ENCODE data around the gene ARID5A. TPM values are rescaled to one million over a fixed set of nuclear protein-coding genes. Genes with fewer than 3 reads are reported as not detected.

Gene ARID5A
- total RNA-seq, 6 experiments from 2014 or later, result 13.2 to 23.1 (median 16.9) TPM

GRCh38 chr2:96564026-96564425, 27.5 kb downstream of the ARID5A start:
- Histone ChIP-seq H3K4me1 (no peaks in the 10 kb centered on the region), H3K36me3 (no peaks in the 10 kb centered on the region), H3K27ac (no peak overlapping the region), H3K4me3 (no peak overlapping the region), H3K27me3 (no peaks in the 10 kb centered on the region), H3K9me3 (no peaks in the 10 kb centered on the region)
- 71% methylated on average over 4 of the region's 4 CpGs for WGBS (ENCODE audit: insufficient coverage, low coverage, low lambda C conversion rate, missing lambda C conversion rate)
- DNase-seq (no peak), ATAC-seq (no peak)
- TF ChIP-seq, protein P1, sequence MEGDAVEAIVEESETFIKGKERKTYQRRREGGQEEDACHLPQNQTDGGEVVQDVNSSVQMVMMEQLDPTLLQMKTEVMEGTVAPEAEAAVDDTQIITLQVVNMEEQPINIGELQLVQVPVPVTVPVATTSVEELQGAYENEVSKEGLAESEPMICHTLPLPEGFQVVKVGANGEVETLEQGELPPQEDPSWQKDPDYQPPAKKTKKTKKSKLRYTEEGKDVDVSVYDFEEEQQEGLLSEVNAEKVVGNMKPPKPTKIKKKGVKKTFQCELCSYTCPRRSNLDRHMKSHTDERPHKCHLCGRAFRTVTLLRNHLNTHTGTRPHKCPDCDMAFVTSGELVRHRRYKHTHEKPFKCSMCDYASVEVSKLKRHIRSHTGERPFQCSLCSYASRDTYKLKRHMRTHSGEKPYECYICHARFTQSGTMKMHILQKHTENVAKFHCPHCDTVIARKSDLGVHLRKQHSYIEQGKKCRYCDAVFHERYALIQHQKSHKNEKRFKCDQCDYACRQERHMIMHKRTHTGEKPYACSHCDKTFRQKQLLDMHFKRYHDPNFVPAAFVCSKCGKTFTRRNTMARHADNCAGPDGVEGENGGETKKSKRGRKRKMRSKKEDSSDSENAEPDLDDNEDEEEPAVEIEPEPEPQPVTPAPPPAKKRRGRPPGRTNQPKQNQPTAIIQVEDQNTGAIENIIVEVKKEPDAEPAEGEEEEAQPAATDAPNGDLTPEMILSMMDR (IDR thresholded peaks at IDR 0.05), result no peak
- TF ChIP-seq POLR2A (IDR thresholded peaks at IDR 0.05), result no peak
- intact Hi-C loops (cut with DNase I), result no loop called here

- intact Hi-C loops (cut with DNase I), result no loop called here
- Histone ChIP-seq H3K36me3 (no peaks in the 10 kb centered on the region), H3K4me1 (no peaks in the 10 kb centered on the region), H3K4me3 (no peak overlapping the region), H3K9me3 (no peaks in the 10 kb centered on the region), H3K27me3 (no peaks in the 10 kb centered on the region), H3K27ac (no peak overlapping the region)
- WGBS (ENCODE audit: insufficient coverage, low coverage, low lambda C conversion rate, missing lambda C conversion rate), result no CpG with 5 or more reads among the region's 3 CpGs
- DNase-seq (no peak), ATAC-seq (no peak)
- TF ChIP-seq POLR2A (IDR thresholded peaks at IDR 0.05), result no peak
- TF ChIP-seq, protein P1 (IDR thresholded peaks at IDR 0.05), result no peak
Measured at GRCh38 chr2:96564563-96564962, 28.0 kb downstream of the ARID5A start.

- no peak for DNase-seq
- H3K4me1 ChIP-seq, result no peaks in the 10 kb centered on the region
- intact Hi-C loops (cut with DNase I), result no loop called here
- no peak for TF ChIP-seq POLR2A (IDR thresholded peaks at IDR 0.05)
- TF ChIP-seq, protein P1 (IDR thresholded peaks at IDR 0.05), result no peak
- no peak overlapping the region for H3K27ac ChIP-seq
- no peak overlapping the region for H3K4me3 ChIP-seq
- H3K27me3 ChIP-seq, result no peaks in the 10 kb centered on the region
- no peaks in the 10 kb centered on the region for H3K36me3 ChIP-seq
- no peak for ATAC-seq
- WGBS (ENCODE audit: insufficient coverage, low coverage, low lambda C conversion rate, missing lambda C conversion rate), result 77% methylated on average over 5 of the region's 5 CpGs
- H3K9me3 ChIP-seq, result no peaks in the 10 kb centered on the region
Measured at GRCh38 chr2:96565111-96565510, 28.6 kb downstream of the ARID5A start.

DNA sequence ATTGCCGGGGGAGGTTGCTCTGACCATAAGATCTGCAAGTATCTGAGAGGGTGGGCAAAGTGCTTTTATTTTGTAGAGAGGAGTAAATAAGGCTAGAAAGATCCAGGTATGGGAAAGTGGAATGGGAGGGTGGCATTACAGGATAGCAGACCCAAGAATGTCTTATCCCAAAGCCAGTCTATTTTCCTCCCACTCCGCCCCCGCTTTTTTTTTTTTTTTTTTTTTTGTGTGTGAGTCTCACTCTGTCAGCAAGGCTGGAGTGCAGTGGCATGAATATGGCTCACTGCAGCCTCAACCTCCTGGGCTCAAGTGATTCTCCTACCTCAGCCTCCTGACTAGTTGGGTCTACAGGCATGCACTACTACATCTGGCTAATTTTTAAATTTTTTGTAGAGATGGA, 31.5 kb downstream of the ARID5A start:
- 93% methylated on average over 2 of the region's 3 CpGs for WGBS (ENCODE audit: insufficient coverage, low coverage, low lambda C conversion rate, missing lambda C conversion rate)
- no peaks in the 10 kb centered on the region for H3K36me3 ChIP-seq
- ATAC-seq, result no peak

GRCh38 chr2:96574364-96574763, 37.8 kb downstream of the ARID5A start:
- DNase-seq, result no peak
- no peak overlapping the region for H3K27ac ChIP-seq
- no peak for ATAC-seq
- H3K4me3 ChIP-seq, result no peak overlapping the region
- intact Hi-C loops (cut with DNase I), result no loop called here
- no peaks in the 10 kb centered on the region for H3K4me1 ChIP-seq
- no peaks in the 10 kb centered on the region for H3K9me3 ChIP-seq
- H3K27me3 ChIP-seq, result no peaks in the 10 kb centered on the region
- TF ChIP-seq, protein P1 (IDR thresholded peaks at IDR 0.05), result no peak
- no peak for TF ChIP-seq POLR2A (IDR thresholded peaks at IDR 0.05)
- H3K36me3 ChIP-seq, result no peaks in the 10 kb centered on the region
- 100% methylated on average over 2 of the region's 2 CpGs for WGBS (ENCODE audit: insufficient coverage, low coverage, low lambda C conversion rate, missing lambda C conversion rate)

More for the DNA sequence above, 31.5 kb downstream of the ARID5A start:
- H3K27me3 ChIP-seq, result no peaks in the 10 kb centered on the region
- H3K9me3 ChIP-seq, result no peaks in the 10 kb centered on the region
- no peak for TF ChIP-seq POLR2A (IDR thresholded peaks at IDR 0.05)
- H3K4me3 ChIP-seq, result no peak overlapping the region
- no peaks in the 10 kb centered on the region for H3K4me1 ChIP-seq
- intact Hi-C loops (cut with DNase I), result no loop called here
- no peak overlapping the region for H3K27ac ChIP-seq
- no peak for DNase-seq

Measured in right lobe of liver (tissue), 6 donors.